HG03103 (cell line): ENCODE data around the gene UNC13B.

Experiments used
- ATAC-seq: cut with Tn5 transposase; IDR thresholded peaks from one replicate; pipeline ENCODE4 v1.9.1; 2021; ENCODE audit warnings: low read depth; ENCODE audit not compliant: unreplicated experiment

UNC13B gene

DNA sequence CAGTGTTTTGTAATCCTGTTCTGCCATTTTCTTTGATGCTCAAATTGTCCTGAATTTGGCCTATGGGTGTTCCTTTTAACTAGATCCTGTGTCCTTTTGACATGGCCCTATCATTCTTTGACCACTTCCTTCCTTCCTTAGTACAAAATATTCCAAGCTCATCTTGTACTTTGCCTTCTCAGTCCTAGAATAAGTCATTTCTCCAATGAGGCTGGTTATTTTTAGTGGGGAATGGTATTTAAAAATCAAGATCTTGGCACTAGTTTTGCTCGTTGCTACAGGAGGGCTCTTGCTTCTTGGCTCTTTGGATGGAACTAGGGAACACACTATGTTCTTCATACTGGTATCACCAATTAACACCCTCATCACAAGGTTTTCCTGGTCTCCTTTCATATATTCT, 108.1 kb downstream of the UNC13B start:
- no peak for ATAC-seq

DNA sequence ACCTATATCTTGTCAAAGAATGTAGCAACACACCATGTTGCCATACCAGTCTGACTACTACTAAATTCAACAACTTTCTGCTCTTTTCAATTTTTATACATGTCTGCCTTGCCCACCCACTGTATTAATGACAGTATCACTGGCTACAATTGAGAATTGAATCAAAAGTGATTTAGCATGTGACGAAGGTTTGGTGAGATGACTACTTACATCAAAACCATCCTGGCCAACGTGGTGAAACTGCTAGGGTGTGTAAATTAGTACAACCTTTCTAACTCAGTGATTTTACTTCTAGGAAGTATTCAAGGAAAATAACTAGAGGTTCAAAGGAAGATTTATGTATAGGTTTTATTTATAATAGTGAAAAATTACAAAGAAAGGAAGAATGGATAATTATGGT, 109.8 kb downstream of the UNC13B start:
- no peak for ATAC-seq

DNA sequence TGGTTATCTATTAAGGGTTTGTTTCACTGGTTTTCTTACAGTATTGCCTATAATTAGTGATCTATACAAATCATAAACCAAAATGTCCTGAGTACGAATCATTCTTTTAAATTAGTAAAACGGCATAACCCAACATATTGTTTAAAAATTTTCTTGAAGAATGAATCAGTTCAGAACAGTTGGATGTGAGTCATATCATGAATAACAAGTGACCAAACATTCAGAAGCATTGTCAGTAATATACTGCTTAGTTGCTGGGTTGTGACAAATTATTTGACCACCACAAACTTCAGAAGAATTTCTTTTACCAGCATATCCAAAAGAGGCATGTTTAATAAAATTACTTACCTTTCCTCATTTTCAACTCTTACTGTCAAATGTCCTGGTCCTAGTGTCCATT, 111.2 kb downstream of the UNC13B start:
- no peak for ATAC-seq

DNA sequence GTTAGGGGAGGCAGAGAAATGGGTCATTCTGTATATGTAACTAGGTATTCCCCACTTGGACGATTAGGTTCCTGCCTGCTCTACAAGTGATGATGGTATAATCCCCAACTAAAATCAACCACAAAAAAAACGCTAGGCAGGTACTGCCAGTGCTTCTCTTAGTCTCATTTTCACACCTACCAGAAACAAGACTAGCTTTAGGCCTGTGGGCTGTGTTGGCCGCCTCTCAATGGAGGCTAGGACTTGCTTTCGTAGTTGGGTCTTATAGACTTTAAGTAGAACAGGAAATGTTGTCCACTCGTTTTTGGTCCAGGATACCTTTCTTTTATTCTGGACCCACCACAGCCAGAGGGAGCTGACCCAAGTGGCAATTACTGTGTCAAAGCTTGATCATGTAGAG, 111.8 kb downstream of the UNC13B start:
- no peak for ATAC-seq

DNA sequence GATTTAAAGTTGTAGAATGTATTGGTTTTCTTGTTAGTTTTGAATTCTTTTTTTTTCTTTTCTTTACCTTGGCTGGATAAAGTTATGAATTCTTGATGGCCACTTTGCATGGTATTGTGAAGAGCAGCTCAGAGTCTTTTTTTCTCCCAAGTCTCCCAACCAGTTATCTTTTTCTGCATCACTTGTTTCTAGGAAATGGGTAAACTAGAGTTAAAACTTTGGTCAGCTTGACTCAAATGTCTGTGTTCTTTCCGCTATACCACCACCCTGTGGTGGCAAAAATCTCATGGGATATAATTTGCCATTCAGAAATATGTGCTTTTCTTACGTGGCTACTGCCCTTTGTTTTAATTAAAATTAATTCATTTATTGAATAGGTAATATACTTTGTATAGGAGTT, 113.2 kb downstream of the UNC13B start:
- ATAC-seq, result no peak

DNA sequence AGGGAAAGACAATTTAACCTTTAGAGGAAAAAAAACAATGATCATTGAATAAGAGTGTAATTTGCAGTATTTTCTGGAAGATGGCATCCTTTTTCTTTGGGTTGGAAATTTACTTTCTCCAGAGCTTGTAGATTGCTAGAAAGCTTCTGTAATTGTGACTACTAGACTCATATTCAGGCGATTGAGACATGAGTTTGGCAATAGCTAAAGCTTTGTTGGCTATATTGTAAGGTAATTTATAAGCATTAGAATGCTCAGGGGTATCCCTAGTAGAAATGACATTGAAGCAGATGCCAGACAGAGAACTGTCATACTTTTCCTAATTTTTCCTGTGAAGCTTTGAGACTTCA, 115.3 kb downstream of the UNC13B start:
- ATAC-seq, result no peak

- ATAC-seq, result no peak
Measured at GRCh38 chr9:35277628-35278359, 116.0 kb downstream of the UNC13B start.

DNA sequence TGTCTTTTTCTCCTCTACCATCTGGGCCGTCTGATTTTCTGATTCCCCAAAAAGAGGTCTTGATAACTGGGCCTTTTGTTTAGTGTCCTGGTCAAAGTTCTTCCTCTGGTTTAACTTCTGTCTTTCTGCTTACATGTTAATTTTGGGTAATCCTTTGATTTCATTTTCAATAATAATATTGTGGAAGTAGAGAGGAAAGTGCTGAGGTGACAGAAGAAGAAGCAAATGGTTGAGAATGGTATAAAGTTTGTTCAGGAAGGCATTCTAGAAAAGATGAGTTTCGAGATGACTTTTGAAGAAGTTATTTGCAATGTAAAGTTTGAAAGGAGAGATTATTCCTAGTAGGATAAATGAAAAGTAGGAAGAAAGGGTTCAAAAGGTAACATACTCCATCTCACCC, 118.1 kb downstream of the UNC13B start:
- no peak for ATAC-seq

- no peak for ATAC-seq
Measured at GRCh38 chr9:35280399-35280798, 118.6 kb downstream of the UNC13B start.

DNA sequence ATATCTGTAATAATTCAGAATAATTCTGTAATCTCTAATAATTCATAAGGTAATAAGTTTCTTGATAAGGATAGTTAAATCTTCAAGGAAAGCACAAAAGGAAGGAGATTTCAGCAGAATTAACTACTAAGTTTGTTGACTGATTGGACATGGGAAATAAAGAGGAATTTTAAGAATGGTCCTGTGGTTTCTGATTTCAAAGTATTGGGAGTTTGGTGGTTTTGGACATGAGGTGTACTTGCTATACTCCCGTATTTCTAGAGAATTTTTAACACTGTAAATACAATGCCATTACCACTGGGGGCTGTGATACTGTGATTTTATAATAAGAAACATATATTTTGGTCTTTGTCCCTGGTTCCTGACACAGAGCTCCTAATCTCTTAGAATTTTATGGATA, 123.9 kb downstream of the UNC13B start:
- no peak for ATAC-seq

GRCh38 chr9:35286381-35286780, 124.6 kb downstream of the UNC13B start:
- ATAC-seq, result no peak

DNA sequence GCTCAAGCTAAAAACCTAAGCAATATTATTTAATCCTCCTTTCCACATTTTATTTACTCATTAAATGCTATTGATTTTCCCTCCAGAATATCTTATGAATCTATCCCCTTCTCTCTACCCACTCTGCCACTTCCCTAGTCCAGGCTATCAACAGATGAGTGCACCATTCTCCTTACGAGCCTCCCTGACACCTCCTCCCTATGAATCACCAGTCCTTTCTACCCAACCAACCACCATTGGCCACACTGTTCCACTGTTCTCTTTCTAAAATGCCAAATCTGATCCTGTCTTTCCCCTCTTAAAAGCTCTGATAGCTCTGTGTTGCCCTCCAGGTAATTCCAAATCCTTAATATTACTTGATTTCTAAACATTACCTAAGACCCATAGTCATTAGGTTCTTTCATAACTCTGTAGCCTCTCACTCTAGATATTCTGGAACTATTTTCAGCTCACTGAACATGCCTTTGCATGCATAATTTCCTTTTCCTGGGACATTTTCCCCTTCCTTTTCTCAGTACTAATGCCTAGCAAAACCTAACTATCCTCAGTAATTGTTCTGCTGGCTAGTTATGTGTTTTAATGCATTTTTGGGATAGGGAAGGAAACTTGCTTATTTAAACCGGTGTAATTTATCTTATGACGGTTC, 126.3 kb downstream of the UNC13B start:
- ATAC-seq, result no peak

- ATAC-seq, result no peak
Measured at GRCh38 chr9:35288778-35289177, 127.0 kb downstream of the UNC13B start.

- no peak for ATAC-seq
Measured at GRCh38 chr9:35293376-35293964, 131.7 kb downstream of the UNC13B start.

DNA sequence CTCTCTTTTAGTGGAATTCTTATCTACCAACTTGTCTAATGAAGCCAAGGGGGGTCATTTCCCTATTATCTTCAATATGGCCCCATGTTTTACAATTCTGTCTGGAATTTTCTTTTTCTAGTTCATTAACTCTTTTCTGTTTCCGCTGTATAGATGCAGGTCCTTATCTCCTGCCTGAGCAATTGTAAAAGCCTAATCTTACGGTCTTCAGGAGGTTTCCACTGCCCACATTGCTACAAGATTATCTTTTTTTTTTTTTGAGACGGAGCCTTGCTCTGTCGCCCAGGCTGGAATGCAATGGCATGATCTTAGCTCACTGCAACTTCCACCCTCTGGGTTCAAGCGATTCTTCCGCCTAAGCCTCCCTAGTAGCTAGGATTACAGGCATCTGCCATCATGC, 132.3 kb downstream of the UNC13B start:
- ATAC-seq, result no peak

GRCh38 chr9:35294556-35294955, 132.7 kb downstream of the UNC13B start:
- no peak for ATAC-seq

DNA sequence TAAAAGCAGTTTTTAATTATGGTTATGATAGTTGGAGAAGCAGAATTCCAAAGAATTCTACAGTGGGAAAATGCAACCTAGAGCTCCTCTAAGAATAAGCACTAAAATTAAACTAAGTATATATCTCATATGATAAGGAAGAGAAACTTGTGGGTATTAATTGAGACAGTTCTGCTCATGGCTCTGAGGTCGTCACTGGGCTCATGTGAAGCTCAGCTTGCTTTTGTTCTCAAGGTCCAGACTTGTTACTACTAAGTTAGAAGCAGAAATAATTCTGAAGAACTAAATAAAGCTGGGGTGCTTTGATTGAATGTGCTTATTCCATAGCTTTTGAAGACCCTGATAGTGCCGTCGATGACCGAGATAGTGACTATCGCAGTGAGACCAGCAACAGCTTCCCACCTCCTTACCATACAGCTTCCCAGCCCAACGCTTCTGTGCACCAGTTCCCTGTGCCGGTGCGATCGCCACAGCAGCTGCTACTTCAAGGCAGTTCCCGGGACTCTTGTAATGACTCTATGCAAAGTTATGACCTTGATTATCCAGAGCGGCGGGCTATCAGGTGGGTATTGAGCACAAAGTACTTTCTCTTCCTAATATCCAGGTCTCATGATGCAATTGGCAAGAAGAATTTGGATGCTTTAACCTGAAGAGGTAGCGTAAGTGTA, 133.7 kb downstream of the UNC13B start:
- no peak for ATAC-seq

- ATAC-seq, result no peak
Measured at GRCh38 chr9:35303567-35303966, 141.8 kb downstream of the UNC13B start.

DNA sequence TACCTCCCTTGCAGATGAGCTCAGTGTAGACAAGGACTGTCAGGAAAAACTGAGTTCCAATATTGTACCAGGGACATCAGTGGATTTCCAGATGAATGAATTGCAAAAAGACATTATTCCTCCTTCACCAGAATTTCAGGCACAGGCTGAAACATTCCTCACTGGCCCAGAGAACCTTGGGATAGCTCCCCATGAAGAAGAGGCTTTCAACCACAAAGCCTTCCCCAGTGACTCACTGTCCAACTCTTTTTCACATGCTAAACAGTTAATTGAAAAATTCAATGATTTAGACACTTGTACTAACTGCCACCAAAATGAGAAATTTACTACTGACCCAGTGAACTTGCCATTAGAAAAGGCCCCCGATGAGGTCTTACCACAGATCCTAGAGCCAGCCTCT, 144.5 kb downstream of the UNC13B start:
- no peak for ATAC-seq

DNA sequence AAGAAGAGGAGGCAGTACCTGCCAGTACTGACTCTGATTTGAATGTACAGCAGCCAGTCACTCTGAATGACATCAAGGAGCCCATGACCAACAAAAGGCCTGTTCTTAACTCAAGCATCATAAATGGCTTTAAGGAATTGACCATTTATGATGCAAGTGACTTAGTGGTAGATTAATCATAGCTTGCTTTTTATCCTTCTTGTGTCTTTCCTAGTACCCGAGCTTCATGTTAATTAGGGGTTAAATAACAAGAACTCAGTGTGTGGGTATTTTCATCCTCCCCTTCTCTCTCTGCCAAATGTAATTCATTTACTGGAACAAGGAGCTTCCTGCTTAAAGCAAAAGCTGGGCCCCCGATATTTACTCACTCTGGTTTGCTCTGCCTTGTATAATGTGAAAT, 146.5 kb downstream of the UNC13B start:
- no peak for ATAC-seq

DNA sequence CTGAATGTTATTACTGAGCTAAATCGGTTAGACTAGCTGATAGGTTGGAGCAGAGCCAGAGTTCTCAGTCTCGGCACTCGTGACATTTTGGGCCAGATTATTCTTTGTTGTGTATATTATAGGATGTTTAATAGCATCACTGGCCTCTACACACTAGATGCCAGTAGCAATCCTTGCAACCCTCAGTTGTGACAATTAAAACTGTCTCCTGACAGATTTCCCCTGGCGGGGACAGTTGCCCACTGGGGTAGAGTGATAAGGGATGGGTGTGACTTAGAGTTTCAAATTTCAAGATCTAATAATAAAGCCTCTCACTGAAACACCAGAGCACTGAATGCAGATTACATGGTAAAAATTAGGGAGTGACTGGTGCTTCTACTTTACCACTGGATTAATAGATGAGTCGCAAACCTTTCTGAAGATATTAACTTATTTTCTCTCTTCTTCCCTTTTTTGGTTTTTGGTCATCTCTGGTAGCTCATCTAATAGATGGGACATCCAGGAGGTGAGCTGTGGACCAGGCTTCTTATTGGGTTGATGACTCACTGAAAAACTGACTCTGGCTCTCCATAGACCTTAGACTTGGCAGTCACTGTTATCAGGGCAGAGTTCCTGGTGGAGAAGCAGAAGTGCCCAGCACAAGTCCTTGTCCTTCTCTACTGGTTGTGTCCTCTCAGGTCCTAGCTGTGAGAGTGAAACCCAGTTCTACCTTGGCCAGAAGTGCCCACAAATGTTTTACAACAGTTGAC, 150.3 kb downstream of the UNC13B start:
- no peak for ATAC-seq
